ENCODE results near the gene SLCO1B1. TPM values are rescaled to one million over a fixed set of nuclear protein-coding genes. Genes with fewer than 3 reads are reported as not detected.
"Not testable (repeated sequence)": the region's sequence is repeated elsewhere in the genome, so short reads cannot be mapped to it uniquely, and the experiment has no call there.

The SLCO1B1 gene, protein sequence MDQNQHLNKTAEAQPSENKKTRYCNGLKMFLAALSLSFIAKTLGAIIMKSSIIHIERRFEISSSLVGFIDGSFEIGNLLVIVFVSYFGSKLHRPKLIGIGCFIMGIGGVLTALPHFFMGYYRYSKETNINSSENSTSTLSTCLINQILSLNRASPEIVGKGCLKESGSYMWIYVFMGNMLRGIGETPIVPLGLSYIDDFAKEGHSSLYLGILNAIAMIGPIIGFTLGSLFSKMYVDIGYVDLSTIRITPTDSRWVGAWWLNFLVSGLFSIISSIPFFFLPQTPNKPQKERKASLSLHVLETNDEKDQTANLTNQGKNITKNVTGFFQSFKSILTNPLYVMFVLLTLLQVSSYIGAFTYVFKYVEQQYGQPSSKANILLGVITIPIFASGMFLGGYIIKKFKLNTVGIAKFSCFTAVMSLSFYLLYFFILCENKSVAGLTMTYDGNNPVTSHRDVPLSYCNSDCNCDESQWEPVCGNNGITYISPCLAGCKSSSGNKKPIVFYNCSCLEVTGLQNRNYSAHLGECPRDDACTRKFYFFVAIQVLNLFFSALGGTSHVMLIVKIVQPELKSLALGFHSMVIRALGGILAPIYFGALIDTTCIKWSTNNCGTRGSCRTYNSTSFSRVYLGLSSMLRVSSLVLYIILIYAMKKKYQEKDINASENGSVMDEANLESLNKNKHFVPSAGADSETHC
- total RNA-seq (2014; rRNA removed; shearing (Covaris generic); ENCODE audit: low replicate concordance) = not detected in 2 replicates

DNA sequence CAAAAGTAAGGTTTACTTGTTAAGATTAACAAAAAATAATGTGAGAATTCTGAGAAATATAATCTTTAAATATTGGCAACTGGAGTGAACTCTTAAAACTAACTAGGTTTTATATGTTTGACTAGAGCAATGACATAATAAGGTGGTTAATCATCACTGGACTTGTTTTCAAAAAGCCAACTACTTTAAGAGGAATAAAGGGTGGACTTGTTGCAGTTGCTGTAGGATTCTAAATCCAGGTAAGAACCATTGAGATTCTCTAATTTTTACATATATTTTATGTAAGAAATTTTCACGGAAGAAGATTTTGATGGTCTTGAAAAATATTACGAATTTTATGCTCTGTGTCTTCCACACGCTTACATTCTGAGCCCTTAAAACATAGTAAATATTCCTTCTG, at the start of gene SLCO1B1:
Gene SLCO1B1 (plus strand): TSS at position 197 of the 400 bp plus-strand sequence. CDS start 10,381 bp downstream, outside the sequence.
- in situ Hi-C loops (cut with HindIII; ENCODE audit: low pct_unique_long_range_greater_than_20kb, low sequenced_read_pairs) = no loop called here
- no peak for DNase-seq (ENCODE audit: low read depth)

DNA sequence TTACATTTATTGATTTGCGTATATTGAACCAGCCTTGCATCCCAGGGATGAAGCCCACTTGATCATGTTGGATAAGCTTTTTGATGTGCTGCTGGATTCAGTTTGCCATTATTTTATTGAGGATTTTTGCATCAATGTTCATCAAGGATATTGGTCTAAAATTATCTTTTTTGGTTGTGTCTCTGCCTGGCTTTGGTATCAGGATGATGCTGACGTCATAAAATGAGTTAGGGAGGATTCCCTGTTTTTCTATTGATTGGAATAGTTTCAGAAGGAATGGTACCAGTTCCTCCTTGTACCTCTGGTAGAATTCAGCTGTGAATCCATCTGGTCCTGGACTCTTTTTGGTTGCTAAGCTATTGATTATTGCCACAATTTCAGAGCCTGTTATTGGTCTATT, 46.2 kb upstream of the SLCO1B1 start:
- DNase-seq (ENCODE audit: low read depth); in situ Hi-C loops (cut with HindIII; ENCODE audit: low pct_unique_long_range_greater_than_20kb, low sequenced_read_pairs): not testable (repeated sequence)

- in situ Hi-C loops (cut with HindIII; ENCODE audit: low pct_unique_long_range_greater_than_20kb, low sequenced_read_pairs) = no loop called here
- no peak for DNase-seq (ENCODE audit: low read depth)
These were observed 19.3 kb upstream of the SLCO1B1 start for GRCh38 chr12:21111732-21112131.

- no peak for DNase-seq (ENCODE audit: low read depth)
- in situ Hi-C loops (cut with HindIII; ENCODE audit: low pct_unique_long_range_greater_than_20kb, low sequenced_read_pairs) = no loop called here
These were observed 17.7 kb upstream of the SLCO1B1 start for GRCh38 chr12:21113266-21113665.

GRCh38 chr12:21117995-21118394, 13.0 kb upstream of the SLCO1B1 start:
- DNase-seq (ENCODE audit: low read depth) = no peak
- in situ Hi-C loops (cut with HindIII; ENCODE audit: low pct_unique_long_range_greater_than_20kb, low sequenced_read_pairs) = no loop called here

GRCh38 chr12:21118760-21119159, 12.2 kb upstream of the SLCO1B1 start:
- in situ Hi-C loops (cut with HindIII; ENCODE audit: low pct_unique_long_range_greater_than_20kb, low sequenced_read_pairs) = no loop called here
- no peak for DNase-seq (ENCODE audit: low read depth)

DNA sequence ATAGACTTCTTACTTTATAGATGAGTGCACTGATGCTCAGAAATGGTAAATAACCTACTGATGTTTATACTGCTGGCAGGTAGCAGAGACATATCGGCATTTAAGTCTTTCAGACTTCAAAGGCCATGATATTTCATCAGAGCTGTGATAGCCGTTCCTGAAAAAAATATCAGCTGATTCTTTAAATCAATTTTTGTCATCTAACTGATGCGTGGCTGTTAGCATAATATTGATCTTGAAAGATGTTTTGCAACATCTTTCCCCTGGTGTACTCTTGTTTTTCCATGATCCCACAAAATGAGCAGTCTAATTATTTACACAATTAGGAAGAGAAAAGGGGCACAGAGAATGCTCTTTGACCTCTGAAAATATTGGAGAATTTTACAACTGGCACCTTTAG, 1.6 kb upstream of the SLCO1B1 start:
- in situ Hi-C loops (cut with HindIII; ENCODE audit: low pct_unique_long_range_greater_than_20kb, low sequenced_read_pairs) = no loop called here
- DNase-seq (ENCODE audit: low read depth) = no peak

GRCh38 chr12:21129906-21130305, 1.1 kb upstream of the SLCO1B1 start:
- in situ Hi-C loops (cut with HindIII; ENCODE audit: low pct_unique_long_range_greater_than_20kb, low sequenced_read_pairs) = no loop called here
- DNase-seq (ENCODE audit: low read depth) = no peak

GRCh38 chr12:21137318-21137999, 6.5 kb downstream of the SLCO1B1 start:
- in situ Hi-C loops (cut with HindIII; ENCODE audit: low pct_unique_long_range_greater_than_20kb, low sequenced_read_pairs); DNase-seq (ENCODE audit: low read depth): not testable (repeated sequence)

DNA sequence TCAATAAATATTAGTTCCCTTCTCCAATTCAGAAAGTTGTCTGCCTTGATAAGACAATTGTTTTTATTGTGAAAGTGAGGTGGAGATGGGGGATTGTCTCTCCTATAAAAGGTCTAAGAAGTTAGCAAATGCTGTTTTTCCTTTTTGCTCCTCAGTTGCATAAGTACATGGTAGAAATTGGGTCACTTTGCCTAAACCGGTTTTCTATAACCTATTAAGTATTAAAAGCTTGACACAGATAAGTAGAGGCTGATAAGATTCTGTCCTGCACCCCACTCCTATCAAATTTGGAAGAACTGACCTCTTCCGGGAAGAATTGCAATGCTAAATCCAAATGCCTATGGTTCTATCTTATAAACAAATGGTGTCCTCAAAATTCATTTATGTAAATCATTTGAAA, 7.0 kb downstream of the SLCO1B1 start:
- DNase-seq (ENCODE audit: low read depth) = no peak
- in situ Hi-C loops (cut with HindIII; ENCODE audit: low pct_unique_long_range_greater_than_20kb, low sequenced_read_pairs) = no loop called here

DNA sequence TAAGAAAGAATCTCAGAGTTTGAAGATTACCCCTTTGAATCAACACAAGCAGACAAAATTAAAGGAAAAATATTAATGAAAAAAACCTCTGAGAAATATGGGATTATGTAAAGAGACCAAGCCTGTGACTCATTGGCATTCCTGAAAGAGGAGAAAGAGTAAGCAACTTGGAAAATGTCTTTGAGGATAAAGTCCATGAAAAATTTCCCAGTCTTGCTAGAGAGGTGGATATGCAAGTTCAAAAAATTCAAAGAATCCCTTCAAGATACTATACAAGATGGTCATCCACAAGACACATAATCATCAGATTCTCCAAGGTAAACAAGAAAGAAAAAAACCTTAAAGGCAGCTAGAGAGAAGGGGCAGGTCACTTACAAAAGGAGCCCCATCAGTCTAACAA, 13.3 kb downstream of the SLCO1B1 start:
- in situ Hi-C loops (cut with HindIII; ENCODE audit: low pct_unique_long_range_greater_than_20kb, low sequenced_read_pairs) = no loop called here
- DNase-seq (ENCODE audit: low read depth) = no peak

DNA sequence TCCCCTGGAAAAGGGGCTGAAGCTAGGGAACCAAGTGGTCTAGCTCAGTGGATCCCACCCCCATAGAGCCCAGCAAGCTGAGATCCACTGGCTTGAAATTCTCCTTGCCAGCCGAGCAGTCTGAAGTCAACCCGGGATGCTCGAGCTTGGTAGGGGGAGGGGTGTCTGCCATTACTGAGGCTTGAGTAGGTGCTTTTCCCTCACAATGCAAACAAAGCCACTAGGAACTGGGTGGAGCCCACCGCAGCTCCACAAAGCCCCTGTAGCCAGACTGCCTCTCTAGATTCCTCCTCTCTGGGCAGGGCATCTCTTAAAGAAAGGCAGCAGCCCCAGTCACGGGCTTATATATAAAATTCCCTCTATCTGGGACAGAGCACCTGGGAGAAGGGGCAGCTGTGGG, 18.9 kb downstream of the SLCO1B1 start:
- DNase-seq (ENCODE audit: low read depth); in situ Hi-C loops (cut with HindIII; ENCODE audit: low pct_unique_long_range_greater_than_20kb, low sequenced_read_pairs): not testable (repeated sequence)

DNA sequence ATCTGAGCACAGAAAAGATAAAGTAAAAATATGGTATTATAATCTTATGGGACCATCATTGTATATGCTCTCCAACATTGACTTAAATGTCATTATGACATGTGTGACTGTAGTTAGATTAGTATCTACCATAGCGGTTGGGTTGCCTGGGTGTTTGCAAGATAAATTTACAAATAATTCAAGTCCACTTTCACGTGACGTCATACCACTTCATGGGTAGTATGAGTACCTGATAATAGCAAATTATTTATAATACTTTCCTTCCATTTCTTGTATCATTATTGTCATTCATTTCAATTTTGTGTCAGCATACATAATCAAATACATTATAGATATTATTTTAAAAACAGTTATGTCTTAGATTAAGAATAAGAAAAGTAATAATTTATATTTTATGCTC, 20.2 kb downstream of the SLCO1B1 start:
- in situ Hi-C loops (cut with HindIII; ENCODE audit: low pct_unique_long_range_greater_than_20kb, low sequenced_read_pairs) = no loop called here
- DNase-seq (ENCODE audit: low read depth) = no peak

DNA sequence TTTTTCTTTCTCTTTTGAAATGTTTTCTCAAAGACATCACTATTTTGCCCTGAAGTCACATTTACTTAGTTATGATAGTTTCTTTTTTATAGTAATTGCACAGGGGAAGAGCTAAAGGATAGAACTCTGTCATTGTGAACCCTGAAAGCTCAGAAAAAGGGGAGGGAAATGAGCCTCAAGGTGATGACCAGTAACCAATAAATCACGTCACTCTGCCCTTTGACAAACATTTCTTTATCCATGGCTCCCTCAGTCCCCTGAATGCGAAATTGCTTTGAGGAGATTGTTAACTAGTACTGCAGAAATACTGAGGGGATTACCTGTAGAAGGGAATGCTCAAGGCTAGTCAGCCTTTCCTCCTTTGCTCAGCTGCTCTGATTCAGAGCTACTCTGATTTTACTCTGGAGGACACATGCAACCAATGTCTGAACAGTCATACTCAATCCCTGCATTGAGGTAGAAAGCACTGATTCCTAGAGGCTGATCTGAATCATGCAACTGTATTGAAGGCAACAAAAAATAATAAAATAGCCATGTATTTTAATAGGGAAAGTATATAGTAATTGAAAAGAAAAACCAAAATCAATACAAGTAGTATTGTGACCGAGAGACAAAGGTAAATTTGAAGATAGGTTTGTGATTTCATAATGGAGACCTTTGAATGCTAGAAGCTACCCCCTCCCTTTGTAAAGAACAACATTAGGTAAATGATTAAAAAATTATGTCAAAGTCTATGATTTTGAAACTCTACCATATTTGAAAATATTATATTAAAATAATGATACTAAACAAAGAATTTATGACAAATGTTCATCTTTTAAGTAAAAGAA, 24.7 kb downstream of the SLCO1B1 start:
- no peak for DNase-seq (ENCODE audit: low read depth)
- in situ Hi-C loops (cut with HindIII; ENCODE audit: low pct_unique_long_range_greater_than_20kb, low sequenced_read_pairs) = no loop called here

GRCh38 chr12:21165048-21165447, 34.1 kb downstream of the SLCO1B1 start:
- in situ Hi-C loops (cut with HindIII; ENCODE audit: low pct_unique_long_range_greater_than_20kb, low sequenced_read_pairs) = no loop called here
- DNase-seq (ENCODE audit: low read depth) = no peak

DNA sequence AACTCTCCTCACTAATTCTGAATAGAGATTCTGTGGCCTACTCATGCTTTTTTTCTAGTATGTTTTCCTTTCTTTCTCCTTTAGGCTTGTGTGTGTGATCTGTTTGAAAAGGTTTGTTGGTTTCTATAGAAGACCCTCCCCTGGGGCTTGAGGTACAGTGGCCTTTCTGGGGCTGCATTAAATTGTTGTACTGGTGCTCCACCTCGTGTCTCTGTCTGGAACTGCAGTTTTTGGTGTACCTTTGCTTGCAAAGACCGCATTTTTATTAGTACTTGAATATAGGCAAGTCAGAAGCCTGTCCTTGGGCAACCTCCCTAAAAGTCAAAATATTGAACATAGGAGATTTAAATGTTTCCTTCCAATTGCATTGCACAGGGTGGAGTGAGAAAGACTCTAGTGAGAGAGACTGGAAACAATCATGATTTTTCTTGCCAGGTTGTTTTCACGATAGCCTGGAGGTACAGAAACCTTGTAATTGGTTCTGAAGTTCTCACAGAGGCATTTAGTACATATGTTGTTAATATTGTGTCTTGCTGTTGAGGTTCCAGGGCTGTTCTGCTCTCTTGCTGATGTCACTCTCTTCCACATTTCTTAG, 39.0 kb downstream of the SLCO1B1 start:
- in situ Hi-C loops (cut with HindIII; ENCODE audit: low pct_unique_long_range_greater_than_20kb, low sequenced_read_pairs) = no loop called here
- DNase-seq (ENCODE audit: low read depth) = peak; percentile 34

GRCh38 chr12:21172079-21172478, 41.1 kb downstream of the SLCO1B1 start:
- no peak for DNase-seq (ENCODE audit: low read depth)
- in situ Hi-C loops (cut with HindIII; ENCODE audit: low pct_unique_long_range_greater_than_20kb, low sequenced_read_pairs) = no loop called here

DNA sequence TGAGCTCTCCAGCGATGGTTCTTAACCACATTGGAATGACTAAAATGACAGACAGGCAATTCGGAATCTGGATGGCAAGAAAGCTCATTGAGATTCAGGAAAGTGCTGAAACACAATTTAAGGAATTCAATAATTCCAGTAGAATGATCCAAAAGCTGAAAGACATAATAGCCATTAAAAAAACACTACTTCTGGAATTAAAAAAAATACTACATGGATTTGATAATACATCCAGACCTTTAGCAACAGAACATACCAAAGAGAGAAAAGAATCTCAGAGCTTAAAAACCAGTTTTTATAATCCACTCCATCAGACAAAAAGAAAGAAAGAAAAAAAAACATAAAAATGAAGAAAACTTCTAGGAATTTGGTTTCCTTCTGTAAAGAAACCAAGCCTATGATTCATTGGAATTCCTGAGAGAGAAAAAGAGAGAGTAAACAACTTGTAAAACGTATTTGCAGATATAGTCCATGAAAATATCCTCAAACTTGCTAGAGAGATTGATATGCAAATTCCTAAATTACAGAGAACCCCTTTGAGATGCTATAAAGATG, 52.8 kb downstream of the SLCO1B1 start:
- in situ Hi-C loops (cut with HindIII; ENCODE audit: low pct_unique_long_range_greater_than_20kb, low sequenced_read_pairs) = no loop called here
- no peak for DNase-seq (ENCODE audit: low read depth)
